HG03457 (cell line): ENCODE data around the gene NDUFB3.

Experiments used
- ATAC-seq: cut with Tn5 transposase; IDR thresholded peaks from one replicate; pipeline ENCODE4 v1.9.1; 2021; ENCODE audit warnings: moderate number of reproducible peaks; ENCODE audit not compliant: unreplicated experiment

NDUFB3 gene

GRCh38 chr2:201128033-201128432, 56.2 kb downstream of the NDUFB3 start:
- no peak for ATAC-seq

- ATAC-seq: no peak
Measured at GRCh38 chr2:201128933-201129505, 57.2 kb downstream of the NDUFB3 start.

GRCh38 chr2:201130524-201131186, 58.9 kb downstream of the NDUFB3 start:
- ATAC-seq: no peak

GRCh38 chr2:201132518-201132917, 60.7 kb downstream of the NDUFB3 start:
- ATAC-seq: no peak
